ENCODE results near the gene THOC2.

DNA sequence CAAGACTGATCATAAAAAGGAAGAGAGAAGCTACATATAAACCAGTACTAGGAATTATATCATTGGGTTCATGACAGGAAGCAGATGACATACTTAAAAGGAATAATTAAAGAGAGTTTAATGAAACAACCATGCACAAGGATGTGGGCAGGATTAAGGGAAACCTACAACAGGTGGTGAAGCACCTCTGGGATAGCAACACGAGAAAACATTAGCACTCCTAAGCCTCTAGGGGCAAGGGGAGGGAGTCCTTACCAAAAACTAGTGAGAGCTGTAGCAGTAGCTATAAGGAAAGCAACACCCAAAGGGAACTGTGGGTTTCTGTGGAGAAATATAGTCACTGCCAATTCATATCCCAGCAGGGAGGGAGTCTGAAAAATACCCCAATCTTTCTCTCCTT is 7.2 kb upstream of the THOC2 start:
- TF ChIP-seq POLR2AphosphoS5 (IDR thresholded peaks at IDR 0.05; ENCODE audit: low read depth) = no peak
- TF ChIP-seq, protein P1, sequence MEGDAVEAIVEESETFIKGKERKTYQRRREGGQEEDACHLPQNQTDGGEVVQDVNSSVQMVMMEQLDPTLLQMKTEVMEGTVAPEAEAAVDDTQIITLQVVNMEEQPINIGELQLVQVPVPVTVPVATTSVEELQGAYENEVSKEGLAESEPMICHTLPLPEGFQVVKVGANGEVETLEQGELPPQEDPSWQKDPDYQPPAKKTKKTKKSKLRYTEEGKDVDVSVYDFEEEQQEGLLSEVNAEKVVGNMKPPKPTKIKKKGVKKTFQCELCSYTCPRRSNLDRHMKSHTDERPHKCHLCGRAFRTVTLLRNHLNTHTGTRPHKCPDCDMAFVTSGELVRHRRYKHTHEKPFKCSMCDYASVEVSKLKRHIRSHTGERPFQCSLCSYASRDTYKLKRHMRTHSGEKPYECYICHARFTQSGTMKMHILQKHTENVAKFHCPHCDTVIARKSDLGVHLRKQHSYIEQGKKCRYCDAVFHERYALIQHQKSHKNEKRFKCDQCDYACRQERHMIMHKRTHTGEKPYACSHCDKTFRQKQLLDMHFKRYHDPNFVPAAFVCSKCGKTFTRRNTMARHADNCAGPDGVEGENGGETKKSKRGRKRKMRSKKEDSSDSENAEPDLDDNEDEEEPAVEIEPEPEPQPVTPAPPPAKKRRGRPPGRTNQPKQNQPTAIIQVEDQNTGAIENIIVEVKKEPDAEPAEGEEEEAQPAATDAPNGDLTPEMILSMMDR (IDR thresholded peaks at IDR 0.05; ENCODE audit: insufficient read depth, low read length) = no peak
- no peak for TF ChIP-seq GABPA (IDR thresholded peaks at IDR 0.05; ENCODE audit: low read depth)
